Myocyte (in vitro differentiated cells): Measurements from ENCODE around the gene CFH. TPM values are rescaled to one million over a fixed set of nuclear protein-coding genes. Genes with fewer than 3 reads are reported as not detected.
"Not testable (repeated sequence)": the region's sequence is repeated elsewhere in the genome, so short reads cannot be mapped to it uniquely, and the experiment has no call there.

ENCODE experiments used
- DNase-seq: peaks from one replicate; pipeline ENCODE4 v3.0.0-alpha.2; 2012; ENCODE audit warnings: low read depth
- polyA plus RNA-seq: library from polyadenylated mRNA; unstranded; fragments of >200 nt; gene quantifications from one replicate; pipeline ENCODE4 v1.2.1, GENCODE V29; 2012; ENCODE audit warnings: missing spikeins
- total RNA-seq: library from RNA; depleted of rRNA; stranded (reverse); fragments of >200 nt; gene quantifications from 2 replicates; pipeline ENCODE4 v1.2.3, GENCODE V29; 2014

The CFH gene
- total RNA-seq, result 142 and 143 TPM in 2 replicates
- 32.1 TPM for polyA plus RNA-seq

- DNase-seq, result peak; percentile 85
Observed at GRCh38 chr1:196651637-196652215, at the start of gene CFH. Gene CFH, plus strand, starts transcription at chr1:196652043. Its CDS starts 75 bp downstream, at chr1:196652118.

- no peak for DNase-seq
Observed at GRCh38 chr1:196603651-196604050, 48.2 kb upstream of the CFH start.

GRCh38 chr1:196607981-196608380 lies 43.9 kb upstream of the CFH start:
- DNase-seq, result no peak

GRCh38 chr1:196608390-196609369 lies 43.2 kb upstream of the CFH start, which contains the start of gene KCNT2:
Gene KCNT2, minus strand, starts transcription at chr1:196608440. Its CDS starts 131 bp downstream, at chr1:196608309.
- peak; percentile 42 for DNase-seq

- no peak for DNase-seq
Observed at GRCh38 chr1:196609370-196609737, 42.5 kb upstream of the CFH start.

GRCh38 chr1:196611873-196612272 lies 40.0 kb upstream of the CFH start:
- DNase-seq, result no peak

- DNase-seq, result no peak
Observed at GRCh38 chr1:196619721-196620120, 32.1 kb upstream of the CFH start.

GRCh38 chr1:196623079-196623478 lies 28.8 kb upstream of the CFH start:
- no peak for DNase-seq

- DNase-seq, result no peak
Observed at GRCh38 chr1:196628838-196629237, 23.0 kb upstream of the CFH start.

- DNase-seq, result no peak
Observed at GRCh38 chr1:196637606-196638005, 14.2 kb upstream of the CFH start.

GRCh38 chr1:196638466-196638865 lies 13.4 kb upstream of the CFH start:
- no peak for DNase-seq

GRCh38 chr1:196639291-196639690 lies 12.6 kb upstream of the CFH start:
- not testable (repeated sequence) for DNase-seq

GRCh38 chr1:196640976-196641375 lies 10.9 kb upstream of the CFH start:
- DNase-seq, result no peak

GRCh38 chr1:196649990-196650389 lies 1.9 kb upstream of the CFH start:
- DNase-seq, result no peak

GRCh38 chr1:196650403-196650802 lies 1.4 kb upstream of the CFH start:
- DNase-seq, result peak; percentile 86

GRCh38 chr1:196651079-196651478 lies 764 bp upstream of the CFH start:
- peak; percentile 47 for DNase-seq

GRCh38 chr1:196654271-196654670 lies 2.4 kb downstream of the CFH start:
- no peak for DNase-seq

GRCh38 chr1:196655071-196655470 lies 3.2 kb downstream of the CFH start:
- DNase-seq, result peak; percentile 22

- DNase-seq, result no peak
Observed at GRCh38 chr1:196655494-196655893, 3.7 kb downstream of the CFH start.

GRCh38 chr1:196659471-196659870 lies 7.6 kb downstream of the CFH start:
- no peak for DNase-seq

GRCh38 chr1:196660272-196660671 lies 8.4 kb downstream of the CFH start:
- DNase-seq, result no peak

- peak; percentile 44 for DNase-seq
Observed at GRCh38 chr1:196660852-196661251, 9.0 kb downstream of the CFH start.
